AG10803 (cell line): ENCODE measurements around the gene ECI1.

Source experiments
- DNase-seq: peaks from one replicate; pipeline ENCODE4 v3.0.0; 2010; ENCODE audit warnings: low read depth
- H3K4me3 ChIP-seq: 2 replicates; pipeline ENCODE4 v1.5.1; 2011; ENCODE audit warnings: mild to moderate bottlenecking, low read length, control low read depth
- TF ChIP-seq, protein P1 (sequence below): conservative IDR thresholded peaks from 2 replicates; pipeline ENCODE4 v1.5.1; 2011; ENCODE audit warnings: mild to moderate bottlenecking, low read length, control low read depth, inconsistent platforms

The ECI1 gene

DNA sequence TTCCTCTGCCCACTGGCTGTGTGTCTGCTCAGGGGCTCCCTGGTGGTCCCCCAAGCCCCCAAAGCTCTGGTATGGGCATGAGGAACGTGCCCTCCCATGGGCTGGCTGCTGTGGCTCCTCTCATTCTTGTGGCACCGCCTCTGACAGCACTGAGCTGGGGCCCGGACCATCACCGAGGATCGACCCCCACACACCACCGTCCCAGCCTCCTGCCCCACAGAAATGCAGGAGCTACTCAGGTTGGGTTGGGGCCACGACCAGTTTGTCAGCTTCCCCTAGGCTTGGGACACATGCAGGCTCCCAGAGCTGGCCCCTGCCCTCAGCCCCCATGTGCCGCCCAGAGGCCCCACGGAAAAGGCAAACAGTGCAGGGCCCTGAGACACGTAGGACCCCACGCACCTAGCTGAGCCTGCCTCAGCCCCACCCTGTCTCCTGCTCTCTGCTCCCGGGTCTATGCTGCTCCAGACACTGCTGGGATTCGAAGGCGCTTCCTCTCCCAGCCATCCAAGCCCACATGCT, 51.7 kb downstream of the ECI1 start:
- H3K4me3 ChIP-seq: no peak overlapping the region
- DNase-seq: no peak
- TF ChIP-seq, protein P1, sequence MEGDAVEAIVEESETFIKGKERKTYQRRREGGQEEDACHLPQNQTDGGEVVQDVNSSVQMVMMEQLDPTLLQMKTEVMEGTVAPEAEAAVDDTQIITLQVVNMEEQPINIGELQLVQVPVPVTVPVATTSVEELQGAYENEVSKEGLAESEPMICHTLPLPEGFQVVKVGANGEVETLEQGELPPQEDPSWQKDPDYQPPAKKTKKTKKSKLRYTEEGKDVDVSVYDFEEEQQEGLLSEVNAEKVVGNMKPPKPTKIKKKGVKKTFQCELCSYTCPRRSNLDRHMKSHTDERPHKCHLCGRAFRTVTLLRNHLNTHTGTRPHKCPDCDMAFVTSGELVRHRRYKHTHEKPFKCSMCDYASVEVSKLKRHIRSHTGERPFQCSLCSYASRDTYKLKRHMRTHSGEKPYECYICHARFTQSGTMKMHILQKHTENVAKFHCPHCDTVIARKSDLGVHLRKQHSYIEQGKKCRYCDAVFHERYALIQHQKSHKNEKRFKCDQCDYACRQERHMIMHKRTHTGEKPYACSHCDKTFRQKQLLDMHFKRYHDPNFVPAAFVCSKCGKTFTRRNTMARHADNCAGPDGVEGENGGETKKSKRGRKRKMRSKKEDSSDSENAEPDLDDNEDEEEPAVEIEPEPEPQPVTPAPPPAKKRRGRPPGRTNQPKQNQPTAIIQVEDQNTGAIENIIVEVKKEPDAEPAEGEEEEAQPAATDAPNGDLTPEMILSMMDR: no peak

- TF ChIP-seq, protein P1: no peak
- no peak overlapping the region for H3K4me3 ChIP-seq
- no peak for DNase-seq
Measured at GRCh38 chr16:2199095-2199494, 52.3 kb downstream of the ECI1 start.

- H3K4me3 ChIP-seq: no peak overlapping the region
- DNase-seq: no peak
- TF ChIP-seq, protein P1: no peak
Measured at GRCh38 chr16:2198283-2198682, 53.1 kb downstream of the ECI1 start.

DNA sequence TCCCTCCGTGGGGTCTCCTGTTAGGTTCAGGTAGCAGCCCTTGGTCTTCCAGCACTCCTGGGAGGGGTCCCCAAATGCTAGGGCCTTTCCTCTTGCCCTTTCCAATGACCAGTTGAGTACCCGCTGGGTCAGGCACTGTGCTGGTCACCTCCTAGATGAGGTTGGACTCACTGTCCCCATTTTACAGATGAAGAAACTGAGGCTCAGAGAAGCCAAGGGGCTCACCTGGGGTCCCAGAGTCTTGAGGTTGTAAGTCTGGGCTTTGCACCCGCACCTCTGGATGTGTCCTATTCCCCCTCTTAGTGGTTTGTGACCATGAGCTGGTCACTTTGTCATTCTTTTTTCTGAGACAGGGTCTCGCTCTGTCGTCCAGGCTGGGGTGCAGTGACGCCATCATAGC, 53.6 kb downstream of the ECI1 start:
- TF ChIP-seq, protein P1: no peak
- no peak overlapping the region for H3K4me3 ChIP-seq
- DNase-seq: no peak

- TF ChIP-seq, protein P1: no peak
- no peak overlapping the region for H3K4me3 ChIP-seq
- DNase-seq: no peak
Measured at GRCh38 chr16:2196981-2197511, 54.3 kb downstream of the ECI1 start.

DNA sequence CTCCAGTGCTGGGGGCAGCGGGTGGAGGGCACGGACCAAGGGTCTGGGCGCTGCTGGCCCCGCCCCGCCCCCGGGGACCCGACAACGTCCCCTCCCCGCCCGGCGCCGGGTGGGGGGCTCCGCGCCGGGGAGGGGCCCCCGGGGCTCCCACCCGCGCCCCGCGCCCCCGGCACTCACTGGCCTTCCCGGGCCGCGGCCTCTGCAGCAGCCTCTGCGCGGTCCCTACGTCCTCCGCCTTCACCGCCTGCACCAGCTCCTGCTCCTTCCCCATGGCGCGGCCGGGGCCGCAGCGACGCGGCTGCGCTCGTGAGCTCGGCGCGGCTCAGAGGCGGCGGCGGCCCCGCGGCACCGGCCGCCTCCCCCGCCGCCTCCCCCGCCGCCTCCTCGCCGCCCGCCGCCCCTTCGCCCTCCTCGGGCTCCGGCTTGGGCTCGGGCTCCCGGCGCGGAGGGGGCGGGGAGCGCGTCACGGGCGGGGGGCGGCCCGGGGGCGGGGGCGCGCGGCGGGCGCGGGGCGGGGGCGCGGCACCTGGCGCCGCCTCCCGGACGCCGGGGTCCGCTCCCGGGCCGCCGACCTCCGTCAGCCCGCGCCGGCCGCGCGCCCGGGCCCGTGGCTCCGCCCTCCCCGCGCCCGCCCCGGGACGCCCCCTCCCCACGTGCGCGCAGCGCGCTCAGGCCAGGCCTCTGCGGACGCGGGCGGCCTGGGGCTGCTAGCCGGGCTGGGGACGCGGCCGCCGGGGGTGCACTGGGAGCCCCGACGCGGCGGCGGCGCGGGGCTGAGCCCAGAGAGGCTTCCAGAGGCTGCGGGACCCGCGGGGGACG, 55.0 kb downstream of the ECI1 start, which contains the start of gene CASKIN1:
Gene CASKIN1 (minus strand): TSS at position 444 of the 819 bp plus-strand sequence. CDS start 173 bp downstream, at position 271.
- H3K4me3 ChIP-seq: peak within 1 kb of the TSS; percentile 17; the same call in 1 of the 2 replicates
- no peak for DNase-seq
- TF ChIP-seq, protein P1: no peak
